ENCODE measurements around the gene SGMS1.

The SGMS1 gene

DNA sequence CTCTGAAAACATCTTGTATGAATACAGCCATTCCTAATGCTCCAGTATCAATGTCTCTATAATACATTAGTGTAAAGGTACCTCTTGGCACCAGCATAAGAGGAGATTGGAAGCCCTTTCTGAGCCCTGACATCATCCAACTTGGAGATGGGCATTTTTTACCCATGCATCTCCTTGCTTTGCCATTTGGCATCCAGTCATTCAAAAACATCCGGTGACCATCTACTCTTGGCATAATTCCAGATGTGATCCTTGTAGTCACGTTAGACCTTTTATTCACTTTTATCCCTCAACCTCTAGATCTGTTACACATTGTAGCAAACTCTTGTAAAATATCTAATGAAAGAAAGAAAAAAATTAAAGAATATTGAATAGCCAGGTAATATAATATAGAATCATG, 17.9 kb upstream of the SGMS1 start:
- DNase-seq (ENCODE audit: low read depth), result no peak
- TF ChIP-seq, protein P1, sequence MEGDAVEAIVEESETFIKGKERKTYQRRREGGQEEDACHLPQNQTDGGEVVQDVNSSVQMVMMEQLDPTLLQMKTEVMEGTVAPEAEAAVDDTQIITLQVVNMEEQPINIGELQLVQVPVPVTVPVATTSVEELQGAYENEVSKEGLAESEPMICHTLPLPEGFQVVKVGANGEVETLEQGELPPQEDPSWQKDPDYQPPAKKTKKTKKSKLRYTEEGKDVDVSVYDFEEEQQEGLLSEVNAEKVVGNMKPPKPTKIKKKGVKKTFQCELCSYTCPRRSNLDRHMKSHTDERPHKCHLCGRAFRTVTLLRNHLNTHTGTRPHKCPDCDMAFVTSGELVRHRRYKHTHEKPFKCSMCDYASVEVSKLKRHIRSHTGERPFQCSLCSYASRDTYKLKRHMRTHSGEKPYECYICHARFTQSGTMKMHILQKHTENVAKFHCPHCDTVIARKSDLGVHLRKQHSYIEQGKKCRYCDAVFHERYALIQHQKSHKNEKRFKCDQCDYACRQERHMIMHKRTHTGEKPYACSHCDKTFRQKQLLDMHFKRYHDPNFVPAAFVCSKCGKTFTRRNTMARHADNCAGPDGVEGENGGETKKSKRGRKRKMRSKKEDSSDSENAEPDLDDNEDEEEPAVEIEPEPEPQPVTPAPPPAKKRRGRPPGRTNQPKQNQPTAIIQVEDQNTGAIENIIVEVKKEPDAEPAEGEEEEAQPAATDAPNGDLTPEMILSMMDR (IDR thresholded peaks at IDR 0.05; ENCODE audit: insufficient read depth, low read depth, low read length, missing control alignments), result no peak

DNA sequence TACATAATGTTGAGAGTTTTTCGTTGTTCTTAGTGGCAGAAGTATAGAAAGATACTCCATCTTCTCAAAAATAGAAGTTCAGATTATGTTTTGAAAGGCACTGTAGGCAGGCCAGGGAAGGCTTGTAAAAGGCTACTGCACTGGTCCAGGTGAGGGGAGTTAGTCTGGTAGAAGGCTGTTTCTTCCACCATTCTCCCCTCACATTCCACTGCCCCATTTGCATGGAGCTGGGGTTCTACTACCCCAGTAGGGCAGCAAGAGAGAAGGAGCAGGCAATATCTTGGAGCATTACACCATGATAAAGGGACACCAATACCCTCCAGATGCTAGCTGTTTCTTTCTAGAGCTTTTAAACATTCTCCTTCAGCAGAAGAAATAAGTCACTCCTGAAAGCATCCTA, 16.5 kb upstream of the SGMS1 start:
- DNase-seq (ENCODE audit: low read depth), result no peak
- TF ChIP-seq, protein P1 (IDR thresholded peaks at IDR 0.05; ENCODE audit: insufficient read depth, low read depth, low read length, missing control alignments), result no peak

More for the DNA sequence above, 17.9 kb upstream of the SGMS1 start:
- no peak overlapping the region for H3K4me3 ChIP-seq (ENCODE audit: low read depth, low read length)

DNA sequence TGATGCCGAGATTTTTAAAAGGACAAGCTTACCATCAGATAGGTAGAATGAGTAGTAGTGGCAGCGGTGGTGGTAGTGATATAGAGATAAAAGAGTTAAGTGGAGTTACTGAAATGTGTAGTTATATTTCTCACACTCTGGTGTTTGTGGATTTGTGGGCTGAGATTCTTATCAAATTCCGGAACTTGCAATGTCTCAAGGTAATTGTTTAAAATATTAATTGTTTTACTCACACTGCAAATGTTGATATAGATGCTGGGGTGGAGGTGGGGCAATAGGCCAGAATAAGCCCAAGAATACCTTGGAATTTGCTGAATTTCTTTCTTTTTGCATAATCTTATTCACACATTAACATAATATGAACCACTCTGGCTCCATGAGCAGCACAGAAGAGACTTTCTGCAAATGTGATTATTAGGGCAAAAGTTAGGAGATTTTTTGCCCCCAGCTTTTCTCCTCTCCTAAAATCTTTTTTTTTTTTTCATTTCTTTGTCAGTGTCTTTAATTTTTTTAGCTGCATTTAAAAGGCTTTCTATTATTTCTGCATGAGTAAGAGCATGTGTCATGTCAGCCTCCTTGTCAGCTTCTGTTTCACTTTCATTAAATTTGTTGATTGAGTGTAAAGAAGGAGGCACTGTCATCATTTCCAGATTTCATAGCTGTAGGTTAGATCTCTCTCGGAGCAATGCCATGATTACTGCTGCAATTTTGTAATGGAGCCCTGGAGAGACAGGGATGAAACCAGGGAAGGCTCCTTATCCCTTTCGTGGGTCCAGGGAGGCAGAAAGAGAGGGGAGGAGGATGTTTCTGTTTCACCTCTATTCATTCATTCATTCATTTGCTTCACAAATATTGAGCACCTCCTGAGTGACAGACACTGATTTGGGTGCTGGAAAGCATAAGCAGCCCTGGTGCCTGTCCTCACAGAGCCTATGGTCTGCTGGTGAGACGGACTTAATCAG, 13.1 kb upstream of the SGMS1 start:
- H3K4me3 ChIP-seq (ENCODE audit: low read depth, low read length), result no peak overlapping the region
- TF ChIP-seq, protein P1 (IDR thresholded peaks at IDR 0.05; ENCODE audit: insufficient read depth, low read depth, low read length, missing control alignments), result no peak
- DNase-seq (ENCODE audit: low read depth), result peak; percentile 39

More for the DNA sequence above, 16.5 kb upstream of the SGMS1 start:
- no peak overlapping the region for H3K4me3 ChIP-seq (ENCODE audit: low read depth, low read length)

DNA sequence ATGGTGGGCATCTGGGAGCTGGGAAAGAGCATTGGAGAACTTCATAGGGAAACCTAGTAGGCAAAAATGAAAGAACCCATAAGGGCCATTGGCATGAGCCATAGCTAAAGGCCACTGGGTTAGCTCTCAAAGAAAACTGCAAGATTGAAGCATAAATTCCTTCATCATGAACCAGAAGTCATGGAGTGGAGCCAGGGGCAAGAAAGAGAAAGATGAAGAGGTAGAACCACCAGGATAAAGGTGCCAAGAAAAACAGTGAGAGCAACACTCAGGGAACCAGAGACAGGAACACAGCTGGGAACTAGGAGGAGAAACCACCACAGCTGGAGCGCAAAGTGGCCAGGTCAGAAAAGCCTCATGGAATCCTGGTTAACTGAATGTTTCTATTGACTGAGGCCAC, 11.5 kb upstream of the SGMS1 start:
- TF ChIP-seq, protein P1 (IDR thresholded peaks at IDR 0.05; ENCODE audit: insufficient read depth, low read depth, low read length, missing control alignments), result no peak
- no peak overlapping the region for H3K4me3 ChIP-seq (ENCODE audit: low read depth, low read length)
- DNase-seq (ENCODE audit: low read depth), result no peak

DNA sequence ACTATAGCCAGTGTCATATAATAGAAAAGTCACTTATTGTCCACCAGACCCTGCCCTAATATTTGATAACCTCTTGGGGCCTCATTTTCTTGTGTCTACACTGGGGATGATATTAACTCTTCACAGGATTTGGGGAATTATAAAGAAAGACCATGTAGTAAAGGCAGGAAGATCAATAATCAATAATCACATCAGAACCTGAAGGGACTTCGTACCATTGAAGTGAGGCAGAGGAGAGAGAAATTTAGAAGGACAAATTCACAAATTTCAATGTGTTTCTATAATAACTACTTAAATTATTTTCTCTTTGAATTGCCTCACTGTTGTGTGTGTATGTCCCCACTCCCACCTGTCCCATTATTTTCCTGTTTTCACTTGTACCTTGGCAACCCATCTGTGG, 10.7 kb upstream of the SGMS1 start:
- DNase-seq (ENCODE audit: low read depth), result no peak
- TF ChIP-seq, protein P1 (IDR thresholded peaks at IDR 0.05; ENCODE audit: insufficient read depth, low read depth, low read length, missing control alignments), result no peak
- H3K4me3 ChIP-seq (ENCODE audit: low read depth, low read length), result no peak overlapping the region

DNA sequence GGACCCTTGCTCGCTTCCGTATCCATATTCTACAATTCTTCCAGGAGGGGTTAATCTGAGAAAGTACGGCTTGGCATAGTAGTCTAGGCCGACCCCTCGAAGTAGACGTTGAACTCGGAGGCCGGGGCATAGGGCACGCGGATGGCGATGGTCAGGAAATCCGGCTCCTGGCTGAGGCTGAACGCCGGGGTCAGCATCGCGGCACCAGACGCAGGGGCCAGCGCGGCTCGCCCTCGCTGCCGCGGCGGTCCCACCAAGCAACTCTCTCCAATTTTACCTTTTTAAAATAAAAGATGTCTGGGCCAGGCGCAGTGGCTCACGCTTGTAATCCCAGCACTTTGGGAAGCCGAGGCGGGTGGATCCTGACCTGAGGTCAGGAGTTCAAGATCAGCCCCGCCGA, 7.3 kb upstream of the SGMS1 start:
- no peak overlapping the region for H3K4me3 ChIP-seq (ENCODE audit: low read depth, low read length)
- no peak for DNase-seq (ENCODE audit: low read depth)
- TF ChIP-seq, protein P1 (IDR thresholded peaks at IDR 0.05; ENCODE audit: insufficient read depth, low read depth, low read length, missing control alignments), result no peak
